GM12892 (cell line): ENCODE results near the gene CFAP221.

Experiments
- POLR2A ChIP-seq: IDR thresholded peaks from 2 replicates; pipeline ENCODE4 v1.6.1; 2011; ENCODE audit warnings: low read depth, low read length, control low read depth
- POLR2AphosphoS5 ChIP-seq: IDR thresholded peaks from 2 replicates; pipeline ENCODE4 v1.6.1; 2011; ENCODE audit warnings: low read depth, low read length, control low read depth
- TAF1 ChIP-seq: IDR thresholded peaks from 2 replicates; pipeline ENCODE4 v1.6.1; 2011; ENCODE audit warnings: low read depth, mild to moderate bottlenecking, control low read depth, low read length, borderline replicate concordance

DNA sequence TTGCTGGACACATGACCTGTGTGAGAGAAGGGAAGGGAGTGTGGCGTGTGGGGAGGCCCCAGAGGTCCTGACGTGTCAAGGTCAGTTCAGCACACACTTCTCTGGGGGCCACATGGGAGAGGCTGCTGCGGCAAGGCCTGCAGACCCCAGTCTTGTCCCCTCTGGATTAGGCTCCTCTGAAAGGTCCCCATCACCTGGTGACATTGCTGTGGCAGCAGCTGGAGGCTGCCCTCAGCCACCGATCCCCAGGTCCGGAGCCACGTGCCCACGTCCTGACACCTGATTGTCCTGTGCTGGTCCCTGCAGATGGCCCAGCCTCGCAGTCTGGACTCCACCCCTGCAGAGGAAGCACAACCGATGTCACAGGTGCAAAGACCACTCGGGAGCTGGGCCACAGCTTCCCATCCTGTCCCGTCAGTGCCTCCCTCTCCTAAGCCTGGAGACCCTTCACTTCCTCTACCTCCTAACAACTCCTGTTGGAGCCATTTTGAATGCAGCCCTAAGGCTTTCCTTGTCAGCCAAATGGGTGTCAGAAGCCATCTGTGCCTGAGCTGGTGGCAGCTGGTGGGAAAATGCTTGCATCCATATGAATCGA is 147.5 kb downstream of the CFAP221 start:
- TF ChIP-seq TAF1, result no peak
- no peak for TF ChIP-seq POLR2A
- no peak for TF ChIP-seq POLR2AphosphoS5
